Stimulated activated CD8-positive, alpha-beta memory T cell treated with anti-CD3 and anti-CD28 coated beads, Interleukin-15, amount 100 ng/mL, for 1 hour (primary cell): ENCODE measurements around the gene FBLN2.

ENCODE experiments used
- DNase-seq: peaks from one replicate; pipeline ENCODE4 v3.0.0-alpha.2; 2020; ENCODE audit warnings: low read depth

Gene FBLN2

GRCh38 chr3:13624021-13624420 lies 75.1 kb downstream of the FBLN2 start:
- no peak for DNase-seq

- DNase-seq, result no peak
Measured at GRCh38 chr3:13624671-13625125, 75.8 kb downstream of the FBLN2 start.

DNA sequence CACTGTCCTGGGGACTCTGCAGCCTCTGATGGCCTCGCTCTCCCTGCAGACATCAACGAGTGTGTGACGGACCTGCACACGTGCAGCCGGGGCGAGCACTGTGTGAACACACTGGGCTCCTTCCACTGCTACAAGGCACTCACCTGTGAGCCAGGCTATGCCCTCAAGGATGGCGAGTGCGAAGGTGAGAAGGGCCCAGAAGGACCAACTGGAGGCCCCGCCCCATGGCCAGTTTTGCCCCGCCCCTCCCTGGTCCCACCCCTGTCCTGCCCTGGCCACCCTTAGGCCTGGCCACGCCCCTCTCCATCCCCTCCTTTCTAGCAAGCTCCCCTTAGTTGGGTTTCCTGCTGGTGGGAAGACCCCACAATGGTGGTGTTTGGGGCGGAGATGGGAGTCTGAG lies 77.5 kb downstream of the FBLN2 start:
- DNase-seq, result no peak

DNA sequence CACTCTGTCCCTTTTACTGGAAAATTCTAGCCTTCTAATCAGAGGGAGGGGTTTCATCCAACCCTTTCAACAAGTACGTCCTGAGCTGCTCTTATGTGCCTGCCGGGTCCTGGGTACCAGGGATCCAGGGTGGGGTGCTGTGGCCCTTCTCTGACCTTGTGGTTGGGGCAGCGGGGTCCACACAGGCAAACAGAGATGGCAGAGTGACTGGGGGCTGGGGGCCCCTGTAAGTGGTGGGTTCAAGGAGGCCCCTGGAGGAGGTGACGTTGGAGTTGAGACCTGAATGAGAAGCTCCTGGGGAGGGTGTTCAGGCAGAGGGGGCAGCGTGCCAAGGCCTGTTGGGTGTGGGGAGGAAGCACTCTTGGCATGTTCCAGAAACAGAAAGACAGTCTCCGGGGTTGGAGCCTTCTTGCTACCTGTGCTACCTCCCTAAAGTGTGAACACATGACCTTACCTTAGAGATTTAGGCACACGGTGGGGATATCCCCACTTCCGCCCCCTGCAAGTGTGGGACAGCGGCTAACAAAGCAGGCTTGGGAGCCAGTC lies 78.1 kb downstream of the FBLN2 start:
- no peak for DNase-seq

DNA sequence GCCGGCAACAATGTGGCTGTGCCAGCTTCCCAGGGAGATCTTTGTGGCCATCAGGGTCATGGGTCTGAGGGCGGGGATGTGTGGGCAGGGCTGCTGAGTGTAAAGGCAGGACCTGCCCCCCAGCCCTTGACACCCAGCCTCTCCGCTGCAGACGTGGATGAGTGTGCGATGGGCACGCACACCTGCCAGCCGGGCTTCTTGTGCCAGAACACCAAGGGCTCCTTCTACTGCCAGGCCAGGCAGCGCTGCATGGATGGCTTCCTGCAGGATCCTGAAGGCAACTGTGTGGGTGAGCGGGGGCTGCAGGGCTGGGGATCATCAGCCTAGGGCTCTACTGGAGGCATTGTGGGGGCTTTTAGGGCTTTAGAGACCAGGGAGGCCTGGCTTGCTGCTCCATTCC lies 78.8 kb downstream of the FBLN2 start:
- no peak for DNase-seq

- DNase-seq, result no peak
Measured at GRCh38 chr3:13628432-13628831, 79.5 kb downstream of the FBLN2 start.

DNA sequence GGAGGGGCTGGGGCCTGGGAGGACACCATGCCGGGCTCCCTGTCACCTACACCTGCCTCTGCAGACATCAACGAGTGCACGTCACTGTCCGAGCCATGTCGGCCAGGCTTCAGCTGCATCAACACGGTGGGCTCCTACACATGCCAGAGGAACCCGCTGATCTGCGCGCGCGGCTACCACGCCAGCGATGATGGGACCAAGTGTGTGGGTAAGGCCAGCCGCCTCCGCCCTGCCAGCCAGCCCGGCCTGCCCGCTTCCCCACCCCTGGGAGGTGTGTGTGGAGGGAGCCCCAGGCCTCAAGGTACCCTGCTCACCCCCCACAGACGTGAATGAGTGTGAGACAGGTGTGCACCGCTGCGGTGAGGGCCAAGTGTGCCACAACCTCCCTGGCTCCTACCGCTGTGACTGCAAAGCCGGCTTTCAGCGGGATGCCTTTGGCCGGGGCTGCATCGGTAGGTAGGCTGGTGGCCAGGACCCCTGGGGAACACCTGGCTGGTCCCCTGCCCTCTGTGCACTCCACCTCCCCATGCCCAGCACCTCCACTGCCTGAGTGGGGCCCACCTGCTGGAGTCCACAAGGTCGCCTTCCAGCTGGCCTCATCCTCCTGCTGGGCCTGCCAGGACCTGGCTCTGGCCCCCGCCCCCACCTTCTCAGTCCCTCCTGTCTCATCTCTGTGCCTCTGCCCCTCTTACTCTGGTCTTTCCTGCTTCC lies 80.1 kb downstream of the FBLN2 start:
- no peak for DNase-seq

DNA sequence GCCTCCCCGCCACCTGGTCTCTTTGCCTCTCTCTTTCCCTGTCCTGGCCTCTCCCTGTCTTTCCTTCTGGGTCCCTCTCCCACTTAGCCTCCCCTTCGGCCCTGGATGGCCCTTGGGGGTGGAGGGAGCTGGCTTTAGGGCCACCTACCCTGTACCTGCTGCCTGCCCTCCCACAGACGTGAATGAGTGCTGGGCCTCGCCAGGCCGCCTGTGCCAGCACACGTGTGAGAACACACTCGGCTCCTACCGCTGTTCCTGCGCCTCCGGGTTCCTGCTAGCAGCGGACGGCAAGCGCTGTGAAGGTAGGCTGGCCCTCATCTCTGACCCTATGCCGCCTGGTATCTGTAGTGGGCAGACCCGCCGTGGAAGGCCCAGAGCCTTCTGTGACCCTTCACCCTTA lies 80.7 kb downstream of the FBLN2 start:
- no peak for DNase-seq

DNA sequence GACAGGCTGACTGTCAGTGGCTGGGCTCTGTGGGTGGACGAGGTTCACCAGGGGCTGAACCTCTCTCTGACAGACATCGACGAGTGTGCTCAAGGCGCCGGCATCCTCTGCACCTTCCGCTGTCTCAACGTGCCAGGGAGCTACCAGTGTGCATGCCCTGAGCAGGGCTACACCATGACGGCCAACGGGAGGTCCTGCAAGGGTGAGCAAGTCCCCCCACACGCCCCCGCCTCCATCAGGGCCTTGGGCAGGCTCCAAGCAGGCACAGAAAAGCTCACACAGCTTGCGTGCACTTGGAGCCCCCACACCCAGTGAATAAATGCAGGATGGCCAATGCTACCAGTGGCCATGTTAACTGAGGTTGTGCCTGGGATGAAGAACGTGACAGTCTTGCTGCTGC lies 82.3 kb downstream of the FBLN2 start:
- DNase-seq, result no peak

DNA sequence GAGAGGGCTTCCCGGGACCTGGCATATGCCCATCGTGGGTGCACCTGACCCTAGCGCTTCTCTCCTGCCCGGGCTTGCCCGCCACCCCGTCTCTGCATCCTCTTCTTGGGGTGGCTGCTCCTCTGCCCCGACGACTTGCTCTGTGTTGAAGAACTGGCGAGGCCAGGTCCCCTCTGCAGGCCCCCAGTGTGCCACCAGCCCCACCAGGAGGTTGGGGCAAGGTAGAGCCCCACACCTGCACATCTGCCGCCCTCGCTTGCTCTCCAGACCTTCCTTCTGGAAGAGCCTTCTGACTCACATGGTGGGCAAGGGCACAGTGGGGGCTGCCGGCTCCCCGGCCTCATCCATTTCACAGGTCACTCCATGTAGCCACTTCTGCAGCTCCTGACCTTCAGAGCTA lies 84.3 kb downstream of the FBLN2 start:
- no peak for DNase-seq

DNA sequence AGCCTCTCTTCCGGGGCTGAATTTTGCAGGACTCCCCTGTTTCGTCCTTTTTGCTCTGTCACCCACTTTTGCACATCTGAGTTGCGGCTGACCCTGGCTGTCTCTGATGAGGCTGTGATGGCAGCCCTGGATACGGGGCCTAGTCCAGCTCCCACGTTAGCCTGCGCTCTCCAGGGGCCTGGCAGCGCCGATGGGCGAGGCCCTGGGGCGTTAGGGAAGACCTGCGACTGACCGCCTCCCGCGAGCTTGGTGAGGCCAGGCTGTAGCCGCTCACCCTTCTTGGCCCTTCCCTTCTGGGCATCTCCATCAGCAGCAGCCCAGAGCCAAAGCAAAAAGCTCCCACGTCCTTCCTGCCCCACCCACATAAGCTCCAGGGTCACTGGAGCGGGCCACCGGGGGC lies 85.2 kb downstream of the FBLN2 start:
- DNase-seq, result no peak

- DNase-seq, result no peak
Measured at GRCh38 chr3:13634615-13635014, 85.7 kb downstream of the FBLN2 start.

DNA sequence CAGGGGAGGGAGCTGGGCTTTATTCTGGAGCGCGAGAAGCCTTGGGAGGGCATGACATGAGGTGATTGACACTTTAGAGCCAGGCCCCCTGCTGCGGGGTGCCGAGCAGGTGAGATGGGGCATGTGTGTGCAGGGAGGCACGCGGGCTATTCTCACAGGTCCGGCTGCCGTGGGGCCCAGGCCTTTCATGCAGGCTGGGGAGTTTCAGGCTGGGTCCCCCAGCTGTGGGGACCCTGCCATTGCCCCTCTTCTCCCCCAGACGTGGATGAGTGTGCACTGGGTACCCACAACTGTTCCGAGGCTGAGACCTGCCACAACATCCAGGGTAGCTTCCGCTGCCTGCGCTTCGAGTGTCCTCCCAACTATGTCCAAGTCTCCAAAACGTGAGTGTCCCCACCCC lies 87.3 kb downstream of the FBLN2 start:
- DNase-seq, result no peak

GRCh38 chr3:13636874-13637273 lies 87.9 kb downstream of the FBLN2 start:
- DNase-seq, result no peak

- DNase-seq, result no peak
Measured at GRCh38 chr3:13637311-13637891, 88.5 kb downstream of the FBLN2 start.

DNA sequence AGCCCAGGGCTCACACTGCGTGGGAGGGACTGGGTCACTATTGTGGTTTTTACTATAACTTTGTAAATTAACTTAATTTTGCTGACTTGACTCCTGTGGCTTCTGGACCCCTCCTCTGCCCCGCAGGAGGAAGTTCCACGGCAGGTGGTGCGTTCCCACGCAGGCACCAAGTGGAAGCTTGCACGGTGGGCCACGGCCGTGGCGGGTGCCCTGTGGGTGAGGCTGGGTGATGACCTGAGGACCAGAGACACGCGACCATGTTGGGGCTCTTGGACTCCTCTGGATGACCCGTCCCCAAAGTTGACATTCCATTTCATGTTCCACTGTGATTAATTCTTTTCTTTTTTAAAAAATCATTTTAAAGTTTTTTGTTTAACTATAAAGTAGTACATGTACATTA lies 89.0 kb downstream of the FBLN2 start:
- no peak for DNase-seq

DNA sequence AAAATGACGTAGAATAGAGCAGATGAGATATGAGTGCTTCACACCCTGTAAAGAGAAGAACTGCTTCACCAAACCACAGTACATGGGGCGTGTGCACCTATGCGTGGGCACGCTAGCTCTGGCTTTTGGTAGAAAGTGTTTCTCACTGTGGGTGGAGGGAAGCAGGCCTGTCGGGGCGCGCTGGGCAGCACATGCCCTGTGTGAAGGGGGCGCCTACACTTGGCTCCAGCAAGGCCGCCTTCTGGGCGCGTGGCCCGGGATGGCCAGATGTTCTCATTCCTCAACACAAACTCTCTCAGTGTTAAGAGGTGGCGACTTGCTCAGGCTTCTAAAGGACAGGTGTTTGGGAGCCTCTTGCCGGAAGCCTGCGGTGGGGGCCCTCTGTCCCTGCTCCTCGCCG lies 90.0 kb downstream of the FBLN2 start:
- DNase-seq, result no peak

DNA sequence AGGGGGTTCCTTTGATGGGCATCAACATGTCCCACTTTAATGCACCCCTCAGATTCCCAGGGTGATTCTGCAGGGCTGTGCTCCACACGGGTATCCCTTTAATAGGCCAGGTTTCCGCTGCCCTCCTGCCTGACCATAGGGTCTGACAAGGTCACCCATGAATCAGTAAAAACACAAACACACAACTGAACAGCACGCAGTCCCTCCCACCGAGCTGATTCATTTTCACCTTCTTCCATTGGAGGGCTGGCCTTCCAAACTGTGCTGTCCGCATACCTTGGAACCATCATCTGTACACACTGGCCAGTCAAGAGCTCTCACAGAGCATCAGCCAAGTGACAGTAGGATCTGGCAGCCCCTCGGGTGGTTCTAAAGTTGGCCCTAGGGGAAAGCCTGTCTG lies 93.7 kb downstream of the FBLN2 start:
- DNase-seq, result no peak

DNA sequence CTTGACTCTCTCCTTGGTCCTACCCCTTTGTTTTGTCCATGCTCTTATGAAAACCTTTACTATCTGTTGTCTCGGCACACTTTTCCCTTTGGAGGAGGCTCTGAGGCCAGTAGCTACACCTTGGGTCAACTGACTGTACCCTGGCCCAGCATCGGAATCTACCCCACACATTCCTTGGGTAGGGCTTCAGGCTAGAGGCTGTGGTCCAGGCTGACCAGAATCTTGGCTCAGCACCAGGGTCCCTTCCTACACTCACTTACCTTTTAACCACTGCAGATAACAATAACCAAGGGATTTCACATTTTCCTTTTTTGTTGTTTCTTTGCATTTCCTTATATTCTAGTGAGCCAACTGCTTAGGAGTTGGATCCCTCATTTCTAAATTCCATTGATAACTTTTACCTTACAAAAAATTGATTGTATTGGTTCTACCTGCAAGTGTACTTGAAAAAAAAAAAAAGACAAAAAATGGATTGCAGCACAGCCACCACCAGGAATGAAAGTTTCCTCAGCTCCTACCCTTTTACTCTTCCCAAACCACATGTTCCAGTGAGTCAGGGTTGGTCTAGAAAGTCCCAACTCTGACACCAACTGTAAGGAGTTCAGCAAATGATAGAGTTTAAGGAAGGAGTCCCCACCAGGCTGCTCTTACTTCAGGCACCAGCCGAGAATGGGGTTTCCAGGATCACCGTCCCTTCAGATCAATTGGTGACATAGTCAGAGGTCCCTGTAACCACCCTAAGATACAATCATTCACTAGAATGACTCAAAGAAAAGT lies 95.6 kb downstream of the FBLN2 start:
- DNase-seq, result no peak

- DNase-seq, result no peak
Measured at GRCh38 chr3:13645801-13646637, 97.1 kb downstream of the FBLN2 start.

DNA sequence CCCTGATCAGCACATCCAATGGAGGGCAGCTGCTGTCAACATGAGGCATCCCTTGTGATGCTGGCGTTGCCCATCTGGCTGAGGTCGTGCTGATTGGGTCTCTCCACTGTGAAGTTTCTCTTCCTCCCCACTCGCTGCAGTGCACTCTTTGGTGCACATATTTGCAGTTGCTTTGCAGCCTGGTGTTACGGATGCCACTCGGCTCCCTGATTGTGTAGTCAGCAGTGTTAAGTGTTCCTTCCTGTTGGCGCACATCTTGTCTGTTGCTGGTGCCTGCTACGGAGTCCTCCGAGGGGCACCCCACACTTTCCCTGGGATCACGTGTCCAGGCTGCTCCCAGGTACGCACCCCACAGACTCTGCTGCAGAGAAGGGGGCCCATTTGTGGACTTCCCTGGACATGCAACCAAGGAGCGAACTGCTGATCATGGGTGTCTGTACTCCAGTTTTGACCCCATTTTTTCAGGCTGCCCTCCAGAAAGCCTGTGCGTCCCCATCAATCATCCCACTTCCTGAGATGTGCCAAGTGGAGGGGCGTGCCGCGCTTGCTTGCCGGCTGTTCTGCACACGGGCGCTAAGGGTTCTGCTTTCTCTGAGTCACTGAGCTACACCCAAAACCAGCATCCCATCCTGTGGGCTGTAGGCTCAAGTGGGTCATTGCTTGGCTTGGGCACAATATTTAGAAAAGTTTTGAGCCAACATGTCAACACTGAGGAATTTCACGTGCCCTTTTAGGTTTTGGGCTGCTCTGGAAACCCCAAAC lies 98.6 kb downstream of the FBLN2 start:
- DNase-seq, result no peak
